Eye (tissue), 1 donor: ENCODE data around the gene CCDC54.
A peak's percentile ranks its signal among the peaks of the same experiment; 100 is the strongest.

ENCODE experiments used
- DNase-seq: peaks from one replicate; pipeline ENCODE4 v3.0.0-alpha.2; 2015

The CCDC54 gene

GRCh38 chr3:107394502-107394901 is 17.3 kb downstream of the CCDC54 start:
- DNase-seq: no peak

DNA sequence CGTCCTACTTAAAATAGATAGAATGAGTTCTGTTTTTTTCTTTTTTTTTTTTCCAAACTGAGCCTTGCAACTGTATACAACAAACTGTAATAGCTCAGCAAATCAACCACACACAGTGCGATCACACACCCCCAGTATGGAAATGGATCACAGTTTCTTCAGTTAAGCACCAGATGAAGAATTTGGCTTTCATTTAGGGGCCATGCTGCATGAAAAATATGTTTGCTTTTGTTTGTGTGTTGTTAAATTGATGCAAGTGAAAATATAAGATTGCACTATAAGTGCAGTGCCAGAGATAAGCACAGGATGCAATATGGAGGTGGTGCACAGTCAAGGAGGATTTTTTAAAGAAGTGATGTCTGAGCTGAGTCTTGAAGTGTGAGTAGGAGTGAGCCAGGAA is 17.8 kb downstream of the CCDC54 start:
- no peak for DNase-seq

DNA sequence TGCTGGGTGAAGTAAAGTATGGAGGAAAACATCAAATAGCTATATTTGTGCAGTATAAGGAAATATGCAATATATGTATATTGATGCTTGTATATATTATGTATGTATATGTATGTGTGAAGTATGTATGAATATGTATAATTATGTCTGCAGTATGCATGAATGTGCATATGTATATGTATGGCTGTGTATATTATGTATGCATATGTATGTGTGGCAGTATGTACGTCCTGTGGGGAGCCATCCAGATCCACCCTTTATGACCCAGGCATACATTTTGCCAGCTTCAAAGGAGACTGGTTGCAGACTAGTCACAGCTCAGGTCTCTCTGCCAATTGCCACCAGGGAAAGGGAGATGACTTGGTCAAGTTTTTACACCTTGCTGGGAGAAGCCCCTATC is 24.1 kb downstream of the CCDC54 start:
- no peak for DNase-seq

GRCh38 chr3:107402214-107402613 is 25.0 kb downstream of the CCDC54 start:
- DNase-seq: no peak

DNA sequence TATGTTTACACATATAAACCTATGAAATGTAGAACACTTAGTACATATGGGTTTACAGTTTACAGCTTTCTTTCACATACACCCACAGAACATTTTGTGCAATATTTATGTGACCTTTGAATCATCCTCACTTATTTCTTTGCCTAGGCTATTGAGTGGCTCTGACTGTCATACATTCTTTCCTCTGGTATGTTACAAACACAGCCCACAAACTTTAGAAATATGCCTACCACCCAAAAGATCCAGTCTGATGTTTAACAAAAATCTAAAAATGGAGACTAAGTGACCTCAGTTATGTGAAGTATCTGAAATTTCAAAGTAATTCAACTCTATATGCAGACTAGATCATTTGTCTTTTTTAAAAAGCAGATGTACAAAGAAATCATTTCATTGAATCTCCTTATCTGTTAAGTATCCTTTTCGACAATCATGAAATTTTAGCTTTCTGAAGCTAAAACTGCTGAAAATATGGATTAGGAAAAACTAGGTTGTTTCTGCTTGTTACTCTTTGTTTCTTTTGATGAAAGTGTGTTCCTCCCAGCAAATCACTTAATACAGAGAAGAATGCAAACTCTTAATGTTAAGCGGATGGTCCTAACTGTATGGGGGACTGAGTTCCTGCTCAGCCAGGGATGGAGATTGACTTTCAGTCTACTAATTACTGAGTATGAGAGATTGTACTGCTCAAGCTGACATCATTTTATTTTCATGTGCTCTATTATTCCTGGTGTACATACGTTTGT is 27.7 kb downstream of the CCDC54 start:
- DNase-seq: no peak

GRCh38 chr3:107407355-107407754 is 30.1 kb downstream of the CCDC54 start:
- DNase-seq: no peak

DNA sequence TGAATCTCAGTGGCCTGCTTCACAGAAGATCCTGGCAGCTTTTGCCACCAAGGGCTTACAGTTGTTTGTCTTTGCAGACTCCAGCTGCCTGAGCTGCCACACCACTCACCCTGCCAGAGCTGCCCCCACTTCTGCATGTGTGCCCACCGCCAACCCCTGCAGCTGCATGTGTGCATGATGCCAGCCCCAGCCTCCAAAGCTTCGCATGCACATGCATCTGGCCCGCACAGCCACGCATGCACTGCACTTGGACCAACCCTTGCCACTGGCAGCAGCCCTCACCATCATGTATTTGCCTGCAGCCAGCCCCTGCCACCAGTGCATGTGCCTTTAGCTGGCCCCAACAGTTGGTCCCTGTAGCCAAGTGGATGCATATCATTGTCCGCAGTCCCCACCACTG is 31.3 kb downstream of the CCDC54 start:
- no peak for DNase-seq

- DNase-seq: no peak
Measured at GRCh38 chr3:107409365-107409764, 32.1 kb downstream of the CCDC54 start.

- no peak for DNase-seq
Measured at GRCh38 chr3:107410606-107411005, 33.4 kb downstream of the CCDC54 start.

DNA sequence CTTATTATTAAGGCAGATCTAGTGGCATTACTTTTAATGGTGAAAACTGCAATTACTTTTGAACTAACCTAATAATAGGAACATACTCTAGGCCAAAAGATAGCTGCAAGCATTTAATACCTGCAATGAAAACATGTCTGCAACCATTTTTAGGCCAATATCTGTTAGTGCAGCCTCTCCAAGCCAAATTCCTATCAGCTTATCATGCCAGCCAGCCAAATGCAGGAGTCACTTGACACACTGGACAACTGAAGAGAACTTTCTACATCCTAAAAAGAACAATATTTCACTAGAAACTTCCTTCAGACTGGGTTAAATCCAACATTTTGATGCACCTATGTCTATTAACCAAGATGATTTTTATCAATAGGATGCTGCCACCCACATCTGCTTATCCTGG is 33.8 kb downstream of the CCDC54 start:
- no peak for DNase-seq

DNA sequence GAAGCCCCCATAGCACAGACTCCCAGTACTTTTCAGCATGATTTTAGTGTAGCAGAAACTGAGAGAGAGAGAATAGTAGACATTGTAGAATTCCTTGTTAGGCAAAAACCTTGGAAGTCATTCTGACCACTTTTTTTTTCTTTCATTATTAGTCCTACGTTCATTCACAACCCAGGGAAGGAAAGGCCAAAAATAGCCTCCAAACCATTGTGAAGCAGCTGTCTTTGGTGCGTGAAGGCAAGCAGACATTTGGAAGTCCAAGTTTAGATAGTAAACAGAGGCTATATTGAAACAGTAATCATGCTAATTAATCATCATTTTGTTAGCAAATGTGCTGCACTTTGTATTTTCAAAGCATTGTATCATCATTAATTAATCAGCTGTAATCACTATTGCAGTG is 34.5 kb downstream of the CCDC54 start:
- DNase-seq: no peak

DNA sequence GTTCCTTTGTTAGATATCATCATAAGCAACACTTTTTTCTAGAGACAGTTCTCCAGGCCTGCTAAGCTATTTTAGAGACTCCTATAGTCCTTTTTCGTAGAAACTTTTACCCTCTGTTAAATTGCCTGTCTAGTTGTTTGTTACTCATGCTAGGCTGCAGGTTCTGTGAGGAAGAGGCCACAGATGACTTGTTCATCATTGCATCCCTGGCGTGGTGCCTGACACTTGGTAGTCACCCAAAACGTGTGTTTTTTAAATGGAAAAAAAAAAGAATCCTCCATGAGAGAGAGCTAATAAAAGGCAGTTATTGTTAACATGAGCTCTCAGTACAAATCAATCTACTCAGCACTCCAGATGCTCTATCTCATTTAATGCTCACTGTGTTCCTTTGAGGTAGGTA is 35.1 kb downstream of the CCDC54 start:
- DNase-seq: no peak

DNA sequence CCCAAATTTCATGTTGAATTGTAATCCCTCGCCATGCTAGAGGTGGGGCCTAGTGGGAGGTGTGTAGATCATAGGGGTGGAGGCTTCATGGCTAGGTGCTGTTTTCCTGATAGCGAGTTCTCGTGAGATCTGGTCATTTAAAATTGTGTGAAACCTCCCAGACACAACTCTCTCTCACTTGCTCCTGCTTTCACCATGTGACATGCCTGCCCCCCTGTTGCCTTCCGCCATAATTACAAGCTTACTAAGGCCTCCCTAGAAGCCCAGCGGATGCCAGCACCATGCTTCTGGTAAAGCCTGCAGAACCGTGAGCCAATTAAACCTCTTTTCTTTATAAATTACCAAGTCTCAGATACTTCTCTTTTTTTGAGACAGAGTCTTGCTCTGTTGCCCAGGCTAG is 36.0 kb downstream of the CCDC54 start:
- DNase-seq: no peak

- no peak for DNase-seq
Measured at GRCh38 chr3:107414325-107414964, 37.2 kb downstream of the CCDC54 start.

GRCh38 chr3:107416138-107416537 is 38.9 kb downstream of the CCDC54 start:
- DNase-seq: no peak

- DNase-seq: no peak
Measured at GRCh38 chr3:107416886-107417285, 39.6 kb downstream of the CCDC54 start.

DNA sequence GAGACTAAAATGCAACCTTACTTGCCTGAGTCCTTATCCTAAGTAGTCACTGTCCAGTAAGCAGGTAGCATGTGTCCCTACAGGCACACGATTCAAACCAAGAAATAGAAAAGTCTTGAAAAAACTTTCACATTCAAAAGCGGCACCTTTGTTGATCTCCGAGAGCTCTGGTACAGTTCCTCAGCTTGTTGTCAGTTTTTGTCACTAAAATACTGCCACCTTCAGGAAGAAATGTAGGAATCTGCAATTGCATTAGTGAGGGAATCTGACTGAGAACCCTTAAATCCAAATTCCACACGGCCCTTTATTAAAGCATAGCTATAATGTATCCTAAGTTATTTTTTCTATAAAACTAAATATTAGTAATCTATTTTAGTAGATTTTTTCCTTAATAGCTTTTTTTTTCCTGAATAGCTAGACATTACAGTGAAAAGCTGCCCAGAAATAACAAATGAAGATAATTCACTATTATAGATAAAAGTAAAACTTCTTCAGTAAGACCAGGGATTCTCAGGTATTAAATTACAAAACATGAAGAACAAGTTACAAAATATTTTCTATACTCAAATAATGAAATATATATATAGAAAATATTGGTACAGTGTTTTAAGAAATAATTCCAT is 44.0 kb downstream of the CCDC54 start:
- peak; percentile 79 for DNase-seq

DNA sequence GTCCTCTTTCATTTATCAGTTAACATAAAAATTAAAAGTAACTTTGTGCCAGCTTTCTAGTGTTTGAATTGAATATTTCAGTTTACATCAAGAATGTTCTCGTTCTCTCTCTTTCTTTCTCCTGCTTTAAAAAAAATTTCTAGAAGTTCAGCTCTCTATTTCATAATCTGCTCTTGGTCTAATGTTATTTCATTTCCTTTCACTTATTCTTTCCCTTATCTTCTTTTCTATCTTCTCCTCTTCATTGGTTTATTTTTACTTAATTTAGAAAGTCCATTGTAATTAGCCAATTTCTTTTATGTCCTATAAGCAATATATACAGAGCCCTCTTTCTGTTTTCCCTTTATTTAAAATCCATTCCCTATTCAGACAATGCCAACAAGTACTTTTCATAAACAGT is 44.6 kb downstream of the CCDC54 start:
- DNase-seq: no peak

GRCh38 chr3:107425033-107425432 is 47.8 kb downstream of the CCDC54 start:
- DNase-seq: no peak

- no peak for DNase-seq
Measured at GRCh38 chr3:107426223-107426622, 49.0 kb downstream of the CCDC54 start.
